HG02938 (cell line): Measurements from ENCODE around the gene CERS3.

Source experiments
- ATAC-seq: cut with Tn5 transposase; IDR thresholded peaks from one replicate; pipeline ENCODE4 v1.9.1; 2021; ENCODE audit warnings: mild to moderate bottlenecking, moderate library complexity; ENCODE audit not compliant: unreplicated experiment

Gene CERS3

DNA sequence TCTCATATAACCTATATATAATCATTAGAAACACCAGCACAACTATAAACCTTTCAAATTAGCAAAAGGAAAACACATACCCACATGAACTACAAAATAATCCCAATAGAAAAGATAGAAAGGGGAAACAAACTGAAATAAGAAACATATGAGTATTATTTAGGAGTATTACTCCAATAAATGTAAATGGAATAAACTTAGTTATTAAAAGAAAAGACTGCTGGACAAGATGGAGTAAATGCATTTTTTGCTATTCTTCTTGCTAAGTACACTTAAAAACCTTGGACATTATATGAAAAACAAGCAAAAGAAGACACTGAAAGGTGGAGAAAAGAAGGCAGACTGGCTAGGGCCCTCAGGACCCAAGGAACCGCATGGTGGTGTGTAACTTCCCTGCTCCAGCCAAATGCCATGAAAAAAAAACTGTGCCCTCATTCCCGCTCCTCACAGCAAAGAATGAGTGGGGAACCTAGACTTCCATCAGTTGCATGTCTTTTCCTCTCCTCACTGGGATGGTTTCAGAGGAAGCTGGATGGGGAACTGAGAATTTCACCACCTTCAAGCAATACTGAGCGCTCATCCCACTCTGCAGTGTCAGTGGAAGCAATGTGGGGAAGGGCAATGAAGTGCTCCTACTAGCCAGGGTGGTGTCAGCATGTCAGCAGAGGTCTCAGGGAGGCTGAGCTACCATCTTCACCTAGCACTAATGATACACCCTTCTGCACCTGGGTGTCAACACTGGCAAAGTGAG is 143.3 kb downstream of the CERS3 start:
- ATAC-seq: no peak

DNA sequence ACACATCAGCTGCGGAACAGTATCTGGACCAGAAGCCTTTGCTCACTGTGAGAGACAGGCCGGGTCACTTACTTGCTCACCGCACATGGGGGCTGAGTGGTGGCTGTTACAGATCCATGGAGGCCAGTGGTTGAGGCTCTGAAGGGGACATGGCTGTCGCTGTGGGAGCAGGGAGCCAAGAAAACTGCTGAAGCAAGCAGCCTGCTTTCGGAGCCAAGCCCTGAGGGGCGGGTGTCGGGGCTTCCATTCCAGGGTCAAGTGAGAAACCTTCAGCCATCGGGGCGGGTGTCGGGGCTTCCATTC is 144.7 kb downstream of the CERS3 start:
- no peak for ATAC-seq

DNA sequence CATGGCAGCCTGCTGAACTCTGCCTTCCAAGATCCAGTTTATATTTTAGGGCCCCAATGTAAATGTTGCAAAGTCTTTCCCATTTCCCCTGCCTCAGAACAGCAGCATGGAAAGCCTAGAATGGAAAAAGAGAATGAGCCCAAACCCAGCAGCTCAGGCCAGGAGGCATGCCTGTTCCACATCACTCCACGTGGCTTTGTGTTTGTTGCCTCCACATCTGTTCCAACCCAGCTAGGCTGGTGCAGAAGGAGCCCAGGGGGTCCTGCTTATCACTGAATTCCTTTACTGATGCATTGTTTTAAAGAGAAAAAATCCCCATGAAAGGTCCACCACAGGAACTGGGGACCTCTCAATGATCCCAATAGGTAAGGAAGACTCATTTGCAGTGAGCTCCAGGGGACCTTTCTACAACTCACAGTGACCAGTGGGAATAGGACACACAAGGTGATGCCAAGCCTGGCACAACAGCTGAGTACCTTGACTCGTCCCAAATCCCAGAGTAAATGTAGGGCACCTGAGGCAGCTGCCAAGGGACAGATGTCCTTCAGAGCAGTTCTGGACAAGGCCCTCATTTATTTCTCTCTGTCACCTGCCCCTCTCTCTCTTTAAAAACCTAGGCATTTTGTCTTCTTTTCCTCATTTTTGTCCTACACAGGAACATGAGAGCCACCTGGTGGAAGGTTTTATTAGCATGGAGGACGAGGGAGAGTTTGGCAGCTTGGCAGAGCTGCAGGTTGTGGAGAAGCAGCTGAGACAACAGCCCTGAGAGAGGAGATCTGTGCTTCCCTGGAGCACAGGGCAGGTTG is 145.2 kb downstream of the CERS3 start:
- ATAC-seq: no peak

DNA sequence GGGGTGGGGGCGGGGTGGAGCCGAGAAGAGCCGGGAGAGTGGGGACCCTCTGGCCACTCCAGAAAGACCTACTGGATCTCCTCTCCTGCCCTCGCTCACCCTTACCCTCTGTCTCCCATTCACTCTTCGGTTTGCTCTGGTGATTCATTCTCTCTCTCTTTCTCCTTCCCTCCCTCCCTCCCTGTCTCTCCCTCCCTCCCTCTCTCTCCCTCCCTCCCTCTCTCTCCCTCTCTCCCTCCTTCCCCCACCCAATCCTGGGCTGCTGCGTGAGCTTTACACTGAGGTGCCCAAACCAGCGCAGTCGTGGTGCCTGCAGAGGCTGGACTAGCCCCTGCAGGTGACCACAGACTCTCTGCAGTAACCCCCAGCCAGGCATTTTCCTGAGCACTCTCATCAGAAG is 154.8 kb downstream of the CERS3 start:
- no peak for ATAC-seq

DNA sequence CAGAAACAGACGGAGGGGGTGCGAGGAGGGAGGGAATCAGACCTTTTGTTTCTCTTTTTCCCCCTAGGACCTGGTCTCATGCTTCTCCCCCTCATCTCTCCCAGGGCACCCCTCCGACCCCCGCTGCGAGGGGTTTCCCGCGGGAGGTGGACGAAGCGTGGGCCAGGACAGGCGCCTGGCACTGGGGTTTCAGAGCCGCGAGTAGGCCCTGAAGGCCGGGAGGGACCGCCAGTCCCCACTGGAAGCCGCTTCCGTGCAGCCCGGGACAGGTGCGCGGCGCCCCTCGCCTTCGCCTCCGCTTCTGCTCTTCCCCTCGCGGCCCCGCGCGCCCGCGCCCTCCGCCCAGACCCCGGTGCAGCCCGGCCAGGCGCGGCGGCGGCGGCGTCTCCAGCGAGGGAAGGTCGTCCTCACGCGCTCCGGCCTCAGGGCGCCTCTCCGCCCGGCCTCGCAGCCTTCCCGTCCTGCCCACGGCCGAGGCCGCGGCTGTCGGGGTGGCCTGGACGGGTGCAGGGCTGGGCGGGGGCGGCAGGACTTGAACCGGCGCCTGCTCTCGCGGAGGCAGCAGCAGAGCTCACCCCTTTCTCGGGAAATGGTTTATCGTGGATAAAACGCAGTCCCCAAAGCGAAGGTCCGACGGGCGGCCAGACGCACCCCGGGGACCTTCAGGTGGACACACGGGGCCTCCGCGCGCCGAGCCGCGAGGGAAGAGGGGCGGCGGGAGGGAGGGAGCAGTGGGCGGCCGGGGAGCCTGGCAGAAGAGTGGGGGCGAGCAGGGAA is 155.4 kb downstream of the CERS3 start:
- no peak for ATAC-seq

DNA sequence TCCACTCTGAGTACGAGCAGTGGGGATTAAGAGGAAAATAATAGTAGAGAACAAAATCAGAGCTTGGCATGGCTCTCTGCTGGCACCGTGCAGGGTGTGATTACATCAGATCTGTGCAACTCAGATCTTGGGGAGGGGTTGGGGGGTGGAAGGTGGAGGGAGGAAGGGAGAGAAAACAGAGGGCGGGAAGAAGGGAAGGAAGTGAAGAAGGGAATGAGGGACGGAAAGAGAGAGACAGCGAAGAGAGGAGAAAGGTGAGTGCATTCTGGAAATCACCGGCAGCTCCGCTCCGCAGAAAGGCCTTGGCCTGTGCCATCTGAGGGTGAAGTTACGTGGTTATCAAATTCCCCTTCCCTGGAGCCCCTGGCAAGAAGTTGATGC is 156.0 kb downstream of the CERS3 start:
- ATAC-seq: no peak

DNA sequence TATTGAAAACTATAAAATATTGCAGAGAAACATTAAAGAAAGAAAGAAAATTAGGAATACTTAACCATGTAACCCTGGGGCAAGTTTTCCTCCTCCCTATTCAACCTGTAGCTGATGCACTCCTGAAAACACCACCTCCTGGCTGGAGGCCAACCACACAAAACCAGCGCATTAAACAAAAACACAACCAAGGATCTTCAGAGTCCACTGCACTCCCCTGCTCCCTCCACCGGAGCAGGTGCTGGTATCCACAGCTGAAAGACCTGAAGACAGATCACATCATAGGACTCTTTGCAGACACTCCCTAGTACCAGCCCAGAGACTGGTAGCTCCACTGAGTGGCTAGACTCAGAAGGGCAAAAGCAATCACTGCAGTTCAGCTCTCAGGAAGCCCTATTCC is 173.4 kb downstream of the CERS3 start:
- no peak for ATAC-seq

DNA sequence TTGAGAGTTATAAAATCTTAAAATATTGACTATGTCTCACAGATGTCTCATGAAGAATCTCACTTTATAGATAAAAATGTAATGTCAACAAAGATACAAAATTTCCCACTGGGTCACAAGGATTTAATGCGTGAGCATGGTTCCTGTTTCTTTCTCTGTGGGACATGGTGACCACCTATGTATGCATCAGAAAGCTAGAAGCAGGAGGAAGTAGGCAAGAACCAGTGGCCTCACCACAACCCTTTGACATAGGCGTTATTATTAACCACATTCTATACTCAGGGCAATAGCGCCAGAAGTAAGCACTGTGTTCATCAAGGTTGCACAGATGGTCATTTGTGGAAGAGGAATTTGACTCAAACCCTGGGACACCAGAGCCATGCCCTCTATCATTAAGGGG is 175.3 kb downstream of the CERS3 start:
- no peak for ATAC-seq

DNA sequence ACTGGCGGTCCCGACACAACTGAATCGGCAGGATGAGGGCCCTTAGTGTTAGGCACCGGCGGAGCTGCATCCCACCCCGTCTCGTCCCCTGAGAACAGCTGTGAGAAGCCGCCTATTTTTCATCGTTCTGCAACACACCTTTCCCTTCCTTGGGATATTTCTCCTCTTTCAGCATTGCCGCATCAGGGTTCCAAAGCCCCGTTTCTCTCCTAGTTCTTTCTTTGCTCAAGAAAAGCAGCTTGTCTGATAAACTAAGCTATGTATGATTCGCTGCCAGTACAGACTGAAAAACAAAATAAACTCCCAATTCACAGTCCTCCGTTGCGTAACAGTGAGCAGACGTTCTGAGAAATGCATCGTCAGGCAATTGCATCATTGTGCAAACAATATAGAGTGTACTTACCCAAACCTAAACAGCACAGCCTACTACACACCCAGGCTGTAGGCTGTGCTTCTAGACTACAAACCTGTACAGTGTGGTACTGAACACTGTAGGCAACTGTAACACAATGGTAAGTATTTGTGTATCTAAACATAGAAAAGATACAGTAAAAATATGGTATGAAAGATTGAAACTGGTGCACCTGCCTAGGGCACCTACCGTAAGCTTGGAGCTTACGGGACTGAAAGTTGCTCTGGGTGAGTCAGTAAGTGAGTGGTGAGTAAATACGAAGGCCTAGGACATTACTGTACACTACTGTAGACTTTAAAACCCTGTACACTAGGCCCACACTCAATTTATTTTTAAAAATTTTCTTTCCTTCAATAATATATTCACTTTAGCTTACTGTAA is 178.1 kb downstream of the CERS3 start:
- no peak for ATAC-seq
